ENCODE data around the gene FNTB.

FNTB gene

GRCh38 chr14:65019944-65020566 lies 33.4 kb downstream of the FNTB start:
- Histone ChIP-seq H3K9ac (ENCODE audit: low read depth, low read length) (no peak overlapping the region), H3K27ac (ENCODE audit: low read length) (no peak overlapping the region), H3K79me2 (ENCODE audit: insufficient read depth, low read length) (no peaks in the 10 kb centered on the region), H3K27me3 (ENCODE audit: insufficient read depth, low read length, poor library complexity) (no peaks in the 10 kb centered on the region), H3K4me2 (ENCODE audit: insufficient read depth, low read length) (no peak overlapping the region), H3K4me3 (ENCODE audit: low read depth in 1 of 2, low read length in 2 of 2) (no peak overlapping the region), H3K4me1 (ENCODE audit: insufficient read depth, low read length) (no peaks in the 10 kb centered on the region), H4K20me1 (ENCODE audit: insufficient read depth, low read length) (no peaks in the 10 kb centered on the region), H3K9me3 (ENCODE audit: insufficient read depth, low read length, severe bottlenecking) (no peaks in the 10 kb centered on the region), H3K36me3 (ENCODE audit: insufficient read depth, low read length) (peaks cover 13% of the 10 kb centered on the region; the same call in 1 of the 2 replicates), H2AFZ (ENCODE audit: low read depth, low read length) (no peak overlapping the region)
- TF ChIP-seq EZH2 (IDR thresholded peaks at IDR 0.05; ENCODE audit: borderline replicate concordance, low read depth, low read length, severe bottlenecking) (no peak), CTCF (IDR thresholded peaks at IDR 0.05; ENCODE audit: borderline replicate concordance, extremely low read depth, low read length, poor library complexity, severe bottlenecking) (peak; percentile 28)
- ATAC-seq (ENCODE audit: insufficient read depth, low read depth) (no peak), DNase-seq (no peak)

DNA sequence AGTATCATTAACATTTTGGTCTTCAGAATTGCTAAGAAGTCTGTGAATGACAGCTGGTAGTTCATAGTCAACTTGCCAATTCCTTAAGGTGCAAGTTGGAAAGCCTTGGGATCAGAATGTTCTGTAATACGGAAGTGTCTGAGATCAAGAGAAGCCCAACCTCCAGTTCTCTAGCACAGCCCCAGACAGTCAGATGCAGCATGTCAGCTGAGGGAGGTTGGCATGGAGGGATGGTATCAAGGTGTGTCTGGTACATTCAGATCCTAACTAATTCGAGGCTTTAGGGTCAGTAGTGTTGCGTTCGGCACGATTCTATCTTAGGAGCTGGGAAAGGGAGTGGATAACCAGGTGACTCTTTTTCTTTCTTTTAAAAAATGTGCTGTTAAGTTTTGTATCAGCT lies 38.3 kb downstream of the FNTB start:
- H3K4me2 ChIP-seq (ENCODE audit: insufficient read depth, low read length): no peak overlapping the region
- no peaks in the 10 kb centered on the region for H3K27me3 ChIP-seq (ENCODE audit: insufficient read depth, low read length, poor library complexity)
- no peak overlapping the region for H2AFZ ChIP-seq (ENCODE audit: low read depth, low read length)
- H3K4me3 ChIP-seq (ENCODE audit: low read depth in 1 of 2, low read length in 2 of 2): no peak overlapping the region
- TF ChIP-seq EZH2 (IDR thresholded peaks at IDR 0.05; ENCODE audit: borderline replicate concordance, low read depth, low read length, severe bottlenecking) (no peak), CTCF (IDR thresholded peaks at IDR 0.05; ENCODE audit: borderline replicate concordance, extremely low read depth, low read length, poor library complexity, severe bottlenecking) (no peak)
- no peak overlapping the region for H3K9ac ChIP-seq (ENCODE audit: low read depth, low read length)
- H4K20me1 ChIP-seq (ENCODE audit: insufficient read depth, low read length): no peaks in the 10 kb centered on the region
- ATAC-seq (ENCODE audit: insufficient read depth, low read depth) (no peak), DNase-seq (no peak)
- no peak overlapping the region for H3K27ac ChIP-seq (ENCODE audit: low read length)
- H3K9me3 ChIP-seq (ENCODE audit: insufficient read depth, low read length, severe bottlenecking): no peaks in the 10 kb centered on the region
- H3K4me1 ChIP-seq (ENCODE audit: insufficient read depth, low read length): no peaks in the 10 kb centered on the region
- no peaks in the 10 kb centered on the region for H3K79me2 ChIP-seq (ENCODE audit: insufficient read depth, low read length)
- H3K36me3 ChIP-seq (ENCODE audit: insufficient read depth, low read length): peaks cover 13% of the 10 kb centered on the region

- Histone ChIP-seq H4K20me1 (ENCODE audit: insufficient read depth, low read length) (no peaks in the 10 kb centered on the region), H3K27ac (ENCODE audit: low read length) (no peak overlapping the region), H3K4me1 (ENCODE audit: insufficient read depth, low read length) (no peaks in the 10 kb centered on the region), H2AFZ (ENCODE audit: low read depth, low read length) (no peak overlapping the region), H3K9me3 (ENCODE audit: insufficient read depth, low read length, severe bottlenecking) (no peaks in the 10 kb centered on the region), H3K79me2 (ENCODE audit: insufficient read depth, low read length) (no peaks in the 10 kb centered on the region), H3K4me2 (ENCODE audit: insufficient read depth, low read length) (no peak overlapping the region), H3K27me3 (ENCODE audit: insufficient read depth, low read length, poor library complexity) (no peaks in the 10 kb centered on the region), H3K4me3 (ENCODE audit: low read depth in 1 of 2, low read length in 2 of 2) (no peak overlapping the region), H3K36me3 (ENCODE audit: insufficient read depth, low read length) (peaks cover 17% of the 10 kb centered on the region), H3K9ac (ENCODE audit: low read depth, low read length) (no peak overlapping the region)
- DNase-seq: no peak
- TF ChIP-seq CTCF (IDR thresholded peaks at IDR 0.05; ENCODE audit: borderline replicate concordance, extremely low read depth, low read length, poor library complexity, severe bottlenecking): no peak
- TF ChIP-seq EZH2 (IDR thresholded peaks at IDR 0.05; ENCODE audit: borderline replicate concordance, low read depth, low read length, severe bottlenecking): no peak
- ATAC-seq (ENCODE audit: insufficient read depth, low read depth): no peak
Measured at GRCh38 chr14:65025818-65026217, 39.1 kb downstream of the FNTB start.

Measured in DND-41 (cell line).